Measurements from ENCODE around the gene E2F4. TPM values are rescaled to one million over a fixed set of nuclear protein-coding genes. Genes with fewer than 3 reads are reported as not detected.

Gene E2F4
- total and polyA plus RNA-seq, 2 of the 13 experiments (the other 11 are each of a cell fraction or from before 2014, with no cell fraction given), result 84.8 to 91.2 TPM

DNA sequence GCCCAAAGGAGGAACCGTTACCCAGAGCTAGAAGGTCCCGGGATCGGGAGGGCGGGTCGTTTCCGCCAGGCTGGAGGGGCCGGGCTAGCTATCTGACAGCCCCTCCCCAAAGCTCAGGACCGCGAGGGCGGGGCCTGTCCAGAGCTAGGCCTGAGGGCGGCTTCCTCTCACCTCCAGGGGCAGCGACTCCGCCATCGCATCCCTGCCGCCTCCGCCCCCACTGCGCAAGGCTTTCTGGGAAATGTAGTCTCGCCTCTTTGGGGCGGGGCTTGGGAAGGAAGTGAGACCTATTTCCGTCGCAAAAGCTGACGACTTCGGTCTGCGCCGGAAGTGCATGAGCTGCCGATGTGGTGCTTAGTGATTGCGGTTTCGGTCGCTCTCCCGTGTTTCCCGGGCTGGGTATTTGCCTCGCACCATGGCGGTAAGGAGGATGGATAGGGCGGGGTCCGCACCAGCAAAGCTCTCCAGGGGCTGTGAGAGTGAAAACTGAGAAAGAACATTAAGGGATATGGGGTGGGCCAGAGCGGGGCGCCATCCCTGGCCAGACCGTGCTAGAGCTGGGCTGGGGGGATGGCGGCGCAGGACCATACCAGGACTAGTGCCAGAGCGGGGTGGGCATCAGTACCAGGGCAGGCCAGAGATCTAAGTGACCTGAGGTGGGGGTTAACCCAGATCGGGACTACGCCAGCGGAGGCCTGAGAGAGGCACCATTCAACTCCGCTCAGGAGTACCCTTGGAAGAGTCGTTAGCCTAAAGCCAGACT lies 35.0 kb downstream of the E2F4 start, which contains the start of gene TMEM208 (continued):
- TF ChIP-seq, protein P1, sequence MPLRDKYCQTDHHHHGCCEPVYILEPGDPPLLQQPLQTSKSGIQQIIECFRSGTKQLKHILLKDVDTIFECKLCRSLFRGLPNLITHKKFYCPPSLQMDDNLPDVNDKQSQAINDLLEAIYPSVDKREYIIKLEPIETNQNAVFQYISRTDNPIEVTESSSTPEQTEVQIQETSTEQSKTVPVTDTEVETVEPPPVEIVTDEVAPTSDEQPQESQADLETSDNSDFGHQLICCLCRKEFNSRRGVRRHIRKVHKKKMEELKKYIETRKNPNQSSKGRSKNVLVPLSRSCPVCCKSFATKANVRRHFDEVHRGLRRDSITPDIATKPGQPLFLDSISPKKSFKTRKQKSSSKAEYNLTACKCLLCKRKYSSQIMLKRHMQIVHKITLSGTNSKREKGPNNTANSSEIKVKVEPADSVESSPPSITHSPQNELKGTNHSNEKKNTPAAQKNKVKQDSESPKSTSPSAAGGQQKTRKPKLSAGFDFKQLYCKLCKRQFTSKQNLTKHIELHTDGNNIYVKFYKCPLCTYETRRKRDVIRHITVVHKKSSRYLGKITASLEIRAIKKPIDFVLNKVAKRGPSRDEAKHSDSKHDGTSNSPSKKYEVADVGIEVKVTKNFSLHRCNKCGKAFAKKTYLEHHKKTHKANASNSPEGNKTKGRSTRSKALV (CRISPR knock-in tag; IDR thresholded peaks at IDR 0.05), result no peak
- TF ChIP-seq NFYB (CRISPR knock-in tag; IDR thresholded peaks at IDR 0.05), result peak; percentile 41; the same call in 1 of the 2 replicates
- peak; percentile 64; the same call in 1 of the 2 replicates for TF ChIP-seq ZNF12 (CRISPR knock-in tag; IDR thresholded peaks at IDR 0.05)
- TF ChIP-seq, protein P2, sequence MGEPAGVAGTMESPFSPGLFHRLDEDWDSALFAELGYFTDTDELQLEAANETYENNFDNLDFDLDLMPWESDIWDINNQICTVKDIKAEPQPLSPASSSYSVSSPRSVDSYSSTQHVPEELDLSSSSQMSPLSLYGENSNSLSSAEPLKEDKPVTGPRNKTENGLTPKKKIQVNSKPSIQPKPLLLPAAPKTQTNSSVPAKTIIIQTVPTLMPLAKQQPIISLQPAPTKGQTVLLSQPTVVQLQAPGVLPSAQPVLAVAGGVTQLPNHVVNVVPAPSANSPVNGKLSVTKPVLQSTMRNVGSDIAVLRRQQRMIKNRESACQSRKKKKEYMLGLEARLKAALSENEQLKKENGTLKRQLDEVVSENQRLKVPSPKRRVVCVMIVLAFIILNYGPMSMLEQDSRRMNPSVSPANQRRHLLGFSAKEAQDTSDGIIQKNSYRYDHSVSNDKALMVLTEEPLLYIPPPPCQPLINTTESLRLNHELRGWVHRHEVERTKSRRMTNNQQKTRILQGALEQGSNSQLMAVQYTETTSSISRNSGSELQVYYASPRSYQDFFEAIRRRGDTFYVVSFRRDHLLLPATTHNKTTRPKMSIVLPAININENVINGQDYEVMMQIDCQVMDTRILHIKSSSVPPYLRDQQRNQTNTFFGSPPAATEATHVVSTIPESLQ (CRISPR knock-in tag; conservative IDR thresholded peaks at IDR 0.05), result peak; percentile 76
- TF ChIP-seq ZNF326 (CRISPR knock-in tag; IDR thresholded peaks at IDR 0.05; ENCODE audit: borderline replicate concordance), result no peak
- no peak for TF ChIP-seq ZNF569 (CRISPR knock-in tag; IDR thresholded peaks at IDR 0.05; ENCODE audit: borderline replicate concordance)
- no peak for TF ChIP-seq HNF4G (IDR thresholded peaks at IDR 0.05; ENCODE audit: borderline replicate concordance, low read depth, low read length)
- peak; percentile 71; the same call in 1 of the 2 replicates for TF ChIP-seq HNF4G (CRISPR knock-in tag; IDR thresholded peaks at IDR 0.05; ENCODE audit: borderline replicate concordance, low read depth)
- TF ChIP-seq, protein P3, sequence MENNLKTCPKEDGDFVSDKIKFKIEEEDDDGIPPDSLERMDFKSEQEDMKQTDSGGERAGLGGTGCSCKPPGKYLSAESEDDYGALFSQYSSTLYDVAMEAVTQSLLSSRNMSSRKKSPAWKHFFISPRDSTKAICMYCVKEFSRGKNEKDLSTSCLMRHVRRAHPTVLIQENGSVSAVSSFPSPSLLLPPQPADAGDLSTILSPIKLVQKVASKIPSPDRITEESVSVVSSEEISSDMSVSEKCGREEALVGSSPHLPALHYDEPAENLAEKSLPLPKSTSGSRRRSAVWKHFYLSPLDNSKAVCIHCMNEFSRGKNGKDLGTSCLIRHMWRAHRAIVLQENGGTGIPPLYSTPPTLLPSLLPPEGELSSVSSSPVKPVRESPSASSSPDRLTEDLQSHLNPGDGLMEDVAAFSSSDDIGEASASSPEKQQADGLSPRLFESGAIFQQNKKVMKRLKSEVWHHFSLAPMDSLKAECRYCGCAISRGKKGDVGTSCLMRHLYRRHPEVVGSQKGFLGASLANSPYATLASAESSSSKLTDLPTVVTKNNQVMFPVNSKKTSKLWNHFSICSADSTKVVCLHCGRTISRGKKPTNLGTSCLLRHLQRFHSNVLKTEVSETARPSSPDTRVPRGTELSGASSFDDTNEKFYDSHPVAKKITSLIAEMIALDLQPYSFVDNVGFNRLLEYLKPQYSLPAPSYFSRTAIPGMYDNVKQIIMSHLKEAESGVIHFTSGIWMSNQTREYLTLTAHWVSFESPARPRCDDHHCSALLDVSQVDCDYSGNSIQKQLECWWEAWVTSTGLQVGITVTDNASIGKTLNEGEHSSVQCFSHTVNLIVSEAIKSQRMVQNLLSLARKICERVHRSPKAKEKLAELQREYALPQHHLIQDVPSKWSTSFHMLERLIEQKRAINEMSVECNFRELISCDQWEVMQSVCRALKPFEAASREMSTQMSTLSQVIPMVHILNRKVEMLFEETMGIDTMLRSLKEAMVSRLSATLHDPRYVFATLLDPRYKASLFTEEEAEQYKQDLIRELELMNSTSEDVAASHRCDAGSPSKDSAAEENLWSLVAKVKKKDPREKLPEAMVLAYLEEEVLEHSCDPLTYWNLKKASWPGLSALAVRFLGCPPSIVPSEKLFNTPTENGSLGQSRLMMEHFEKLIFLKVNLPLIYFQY (CRISPR knock-in tag; IDR thresholded peaks at IDR 0.05; ENCODE audit: borderline replicate concordance), result no peak; the same call in 1 of the 2 replicates
- TF ChIP-seq, protein P4, sequence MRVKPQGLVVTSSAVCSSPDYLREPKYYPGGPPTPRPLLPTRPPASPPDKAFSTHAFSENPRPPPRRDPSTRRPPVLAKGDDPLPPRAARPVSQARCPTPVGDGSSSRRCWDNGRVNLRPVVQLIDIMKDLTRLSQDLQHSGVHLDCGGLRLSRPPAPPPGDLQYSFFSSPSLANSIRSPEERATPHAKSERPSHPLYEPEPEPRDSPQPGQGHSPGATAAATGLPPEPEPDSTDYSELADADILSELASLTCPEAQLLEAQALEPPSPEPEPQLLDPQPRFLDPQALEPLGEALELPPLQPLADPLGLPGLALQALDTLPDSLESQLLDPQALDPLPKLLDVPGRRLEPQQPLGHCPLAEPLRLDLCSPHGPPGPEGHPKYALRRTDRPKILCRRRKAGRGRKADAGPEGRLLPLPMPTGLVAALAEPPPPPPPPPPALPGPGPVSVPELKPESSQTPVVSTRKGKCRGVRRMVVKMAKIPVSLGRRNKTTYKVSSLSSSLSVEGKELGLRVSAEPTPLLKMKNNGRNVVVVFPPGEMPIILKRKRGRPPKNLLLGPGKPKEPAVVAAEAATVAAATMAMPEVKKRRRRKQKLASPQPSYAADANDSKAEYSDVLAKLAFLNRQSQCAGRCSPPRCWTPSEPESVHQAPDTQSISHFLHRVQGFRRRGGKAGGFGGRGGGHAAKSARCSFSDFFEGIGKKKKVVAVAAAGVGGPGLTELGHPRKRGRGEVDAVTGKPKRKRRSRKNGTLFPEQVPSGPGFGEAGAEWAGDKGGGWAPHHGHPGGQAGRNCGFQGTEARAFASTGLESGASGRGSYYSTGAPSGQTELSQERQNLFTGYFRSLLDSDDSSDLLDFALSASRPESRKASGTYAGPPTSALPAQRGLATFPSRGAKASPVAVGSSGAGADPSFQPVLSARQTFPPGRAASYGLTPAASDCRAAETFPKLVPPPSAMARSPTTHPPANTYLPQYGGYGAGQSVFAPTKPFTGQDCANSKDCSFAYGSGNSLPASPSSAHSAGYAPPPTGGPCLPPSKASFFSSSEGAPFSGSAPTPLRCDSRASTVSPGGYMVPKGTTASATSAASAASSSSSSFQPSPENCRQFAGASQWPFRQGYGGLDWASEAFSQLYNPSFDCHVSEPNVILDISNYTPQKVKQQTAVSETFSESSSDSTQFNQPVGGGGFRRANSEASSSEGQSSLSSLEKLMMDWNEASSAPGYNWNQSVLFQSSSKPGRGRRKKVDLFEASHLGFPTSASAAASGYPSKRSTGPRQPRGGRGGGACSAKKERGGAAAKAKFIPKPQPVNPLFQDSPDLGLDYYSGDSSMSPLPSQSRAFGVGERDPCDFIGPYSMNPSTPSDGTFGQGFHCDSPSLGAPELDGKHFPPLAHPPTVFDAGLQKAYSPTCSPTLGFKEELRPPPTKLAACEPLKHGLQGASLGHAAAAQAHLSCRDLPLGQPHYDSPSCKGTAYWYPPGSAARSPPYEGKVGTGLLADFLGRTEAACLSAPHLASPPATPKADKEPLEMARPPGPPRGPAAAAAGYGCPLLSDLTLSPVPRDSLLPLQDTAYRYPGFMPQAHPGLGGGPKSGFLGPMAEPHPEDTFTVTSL (CRISPR knock-in tag; IDR thresholded peaks at IDR 0.05; ENCODE audit: borderline replicate concordance), result no peak
- TF ChIP-seq ZNF546 (CRISPR knock-in tag; conservative IDR thresholded peaks at IDR 0.05), result 0 out of 2 replicates have a peak, but pooled peaks have one; percentile 51
- TF ChIP-seq IKZF1 (IDR thresholded peaks at IDR 0.05), result no peak
